HK-2 (cell line): ENCODE results near the gene HTRA2.
A peak's percentile ranks its signal among the peaks of the same experiment; 100 is the strongest.
"Not testable (repeated sequence)": the region's sequence is repeated elsewhere in the genome, so short reads cannot be mapped to it uniquely, and the experiment has no call there.

Experiments
- DNase-seq: peaks from one replicate; pipeline ENCODE4 v3.0.0-alpha.2; 2018; ENCODE audit not compliant: unreplicated experiment

The HTRA2 gene

GRCh38 chr2:74529357-74530238 lies at the start of gene HTRA2, which contains the start of gene AUP1:
Gene HTRA2 (plus strand): TSS chr2:74529933. CDS start chr2:74530007, 74 bp downstream.
Gene AUP1 (minus strand): TSS chr2:74529706. CDS start chr2:74529629, 77 bp downstream.
- peak; percentile 99 for DNase-seq

- no peak for DNase-seq
Measured at GRCh38 chr2:74481431-74481830, 48.3 kb upstream of the HTRA2 start.

DNA sequence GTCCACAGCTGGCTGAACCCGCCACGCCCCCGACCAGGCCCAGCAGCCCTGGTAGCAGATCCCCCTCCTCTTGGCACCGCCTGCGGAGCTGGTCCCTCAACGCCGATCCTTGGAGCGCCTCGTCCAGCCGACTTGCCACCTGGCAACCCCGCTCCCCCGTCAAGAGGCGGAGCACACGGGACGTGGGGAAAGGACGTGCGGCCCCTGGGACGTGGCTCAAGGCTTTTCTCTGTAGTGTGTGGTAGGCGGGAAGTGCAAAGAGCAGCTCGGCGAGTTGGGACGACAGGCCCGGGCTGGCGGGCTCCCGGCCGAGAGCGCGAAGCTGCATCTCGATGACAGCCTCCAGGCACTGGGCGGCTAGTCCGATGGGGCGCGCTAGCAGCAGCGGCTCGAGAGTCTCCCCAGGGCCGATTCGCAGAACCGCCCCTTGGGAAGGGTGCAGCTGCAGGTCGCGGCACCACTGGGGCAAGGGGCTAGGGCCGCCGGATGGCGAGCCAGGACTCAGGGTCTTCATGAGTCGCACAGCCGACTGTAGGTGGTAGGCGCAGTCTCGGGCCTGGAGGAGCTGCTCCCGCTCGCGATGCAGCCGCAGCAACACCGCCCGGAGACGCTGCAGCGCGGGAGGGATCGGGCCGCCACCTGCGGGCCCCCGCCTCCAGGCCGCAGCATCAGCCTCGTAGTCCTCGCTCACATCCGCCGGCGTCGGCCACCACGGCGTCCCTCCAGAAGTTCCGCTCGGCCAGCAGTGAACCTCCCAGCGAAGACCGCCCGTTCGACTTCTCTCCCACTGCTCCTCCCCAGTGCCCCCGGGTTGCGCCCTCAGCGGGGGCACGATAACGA lies 47.6 kb upstream of the HTRA2 start:
- no peak for DNase-seq

DNA sequence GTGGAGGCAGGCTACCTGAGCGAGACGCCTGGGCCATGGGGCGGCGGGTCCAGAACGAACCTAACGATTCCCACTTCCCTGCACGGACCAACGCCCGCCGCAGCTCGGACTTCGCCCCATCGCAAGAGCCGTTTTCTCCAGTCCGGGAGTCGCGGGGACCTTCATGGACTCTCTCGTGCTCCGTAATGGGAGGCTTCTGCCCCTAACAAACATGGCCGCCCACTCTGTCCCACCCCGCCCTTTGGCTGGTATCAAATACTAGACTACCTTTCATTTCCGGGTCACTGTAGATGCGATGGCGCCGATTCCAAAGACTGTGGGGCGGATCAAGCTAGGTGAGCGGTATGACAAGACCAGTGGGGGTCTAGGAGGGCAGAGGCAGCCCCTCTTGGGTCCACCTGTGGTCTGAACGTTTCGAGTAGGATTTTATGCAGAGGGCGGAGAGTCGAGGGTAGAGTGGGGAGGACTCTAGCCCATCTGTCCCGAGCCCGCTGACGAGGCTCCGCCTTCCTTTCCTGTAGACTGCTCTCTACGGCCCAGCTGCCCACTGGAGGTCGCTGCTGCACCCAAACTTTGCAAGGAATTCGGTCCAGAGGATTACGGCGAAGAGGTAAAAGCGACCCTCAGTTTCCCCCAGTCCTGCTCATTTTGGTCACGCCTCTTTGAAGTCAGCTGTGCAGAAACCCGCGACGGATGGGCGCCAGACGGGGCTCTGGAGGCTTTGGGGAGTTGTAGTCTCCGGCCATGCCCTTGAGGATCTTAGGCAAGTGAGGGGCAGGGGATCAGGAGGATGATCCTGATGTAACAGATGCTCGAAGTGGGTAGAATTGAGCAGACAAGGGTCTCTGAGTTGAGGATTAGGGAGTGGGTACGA lies 46.7 kb upstream of the HTRA2 start, which contains the start of the genes CCDC142 and TTC31:
TSS of gene CCDC142 (minus strand) at position 198 of the 874 bp plus-strand sequence. CDS start at position 37, 161 bp downstream.
TSS of gene TTC31 (plus strand) at position 281 of the 874 bp plus-strand sequence. CDS start at position 296, 15 bp downstream.
- peak; percentile 90 for DNase-seq

DNA sequence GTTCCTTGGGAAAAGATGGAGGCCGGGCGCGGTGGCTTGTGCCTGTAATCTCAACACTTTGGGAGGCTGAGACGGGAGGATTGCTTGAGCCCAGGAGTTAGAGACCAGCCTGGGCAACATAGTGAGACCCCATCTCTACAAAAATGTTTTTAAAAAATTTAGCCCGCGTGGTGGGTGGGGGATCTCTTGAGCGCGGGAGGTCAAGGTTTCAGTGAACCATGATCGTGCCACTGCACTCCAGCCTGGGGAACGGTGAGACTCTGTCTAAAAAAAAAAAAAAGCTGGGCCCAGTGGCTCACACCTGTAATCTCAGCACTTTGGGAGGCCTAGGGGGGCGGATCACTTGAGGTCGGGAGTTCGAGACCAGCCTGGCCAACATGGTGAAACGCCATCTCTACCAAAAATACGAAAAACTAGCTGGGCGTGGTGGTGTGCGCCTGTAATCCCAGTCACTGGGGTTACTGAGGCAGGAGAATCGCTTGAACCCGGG lies 46.0 kb upstream of the HTRA2 start:
- DNase-seq = not testable (repeated sequence)

GRCh38 chr2:74486141-74486540 lies 43.6 kb upstream of the HTRA2 start:
- no peak for DNase-seq

GRCh38 chr2:74488643-74489481 lies 40.9 kb upstream of the HTRA2 start:
- DNase-seq = no peak

DNA sequence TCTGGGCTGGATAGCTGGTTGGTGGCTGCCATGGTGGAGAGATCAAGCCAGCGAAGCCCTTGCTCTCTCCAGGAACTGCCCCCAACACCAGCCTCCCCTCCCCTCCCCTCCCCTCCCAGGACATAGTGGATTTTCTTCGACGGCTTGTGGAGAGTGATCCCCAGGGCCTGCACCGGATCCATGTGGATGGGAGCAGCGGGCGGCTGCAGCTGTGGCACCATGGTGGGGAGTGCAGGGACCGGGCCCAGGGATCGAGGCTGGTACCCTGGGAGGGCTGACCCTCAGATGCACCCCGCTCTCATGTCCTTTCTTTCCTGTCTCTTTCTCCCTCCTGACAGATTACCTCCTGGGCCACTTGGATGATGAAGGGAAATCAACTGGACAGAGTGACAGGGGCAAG lies 39.8 kb upstream of the HTRA2 start:
- no peak for DNase-seq

GRCh38 chr2:74491648-74492544 lies 37.8 kb upstream of the HTRA2 start:
- no peak for DNase-seq

GRCh38 chr2:74493546-74493945 lies 36.2 kb upstream of the HTRA2 start:
- no peak for DNase-seq

DNA sequence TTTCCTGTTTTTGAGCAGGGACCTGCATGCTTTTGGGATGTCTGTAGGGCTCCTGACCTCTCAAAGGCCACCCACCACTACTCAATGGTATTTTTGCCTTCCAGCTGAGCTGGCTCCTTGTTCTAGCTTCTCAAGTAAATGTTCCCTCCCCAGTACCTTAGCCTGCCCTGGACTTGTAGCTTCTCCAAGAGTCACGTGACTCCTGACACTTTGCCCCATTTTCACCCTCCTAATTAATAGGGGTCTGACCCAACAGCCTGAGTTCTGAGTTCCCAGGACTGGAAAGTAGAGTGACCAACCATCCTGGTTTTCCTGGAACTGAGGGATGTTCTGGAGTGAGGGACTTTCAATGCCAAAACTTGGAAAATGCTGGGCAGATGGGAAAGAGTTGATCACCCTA lies 34.3 kb upstream of the HTRA2 start:
- DNase-seq = no peak

GRCh38 chr2:74496997-74497776 lies 32.5 kb upstream of the HTRA2 start:
- no peak for DNase-seq

DNA sequence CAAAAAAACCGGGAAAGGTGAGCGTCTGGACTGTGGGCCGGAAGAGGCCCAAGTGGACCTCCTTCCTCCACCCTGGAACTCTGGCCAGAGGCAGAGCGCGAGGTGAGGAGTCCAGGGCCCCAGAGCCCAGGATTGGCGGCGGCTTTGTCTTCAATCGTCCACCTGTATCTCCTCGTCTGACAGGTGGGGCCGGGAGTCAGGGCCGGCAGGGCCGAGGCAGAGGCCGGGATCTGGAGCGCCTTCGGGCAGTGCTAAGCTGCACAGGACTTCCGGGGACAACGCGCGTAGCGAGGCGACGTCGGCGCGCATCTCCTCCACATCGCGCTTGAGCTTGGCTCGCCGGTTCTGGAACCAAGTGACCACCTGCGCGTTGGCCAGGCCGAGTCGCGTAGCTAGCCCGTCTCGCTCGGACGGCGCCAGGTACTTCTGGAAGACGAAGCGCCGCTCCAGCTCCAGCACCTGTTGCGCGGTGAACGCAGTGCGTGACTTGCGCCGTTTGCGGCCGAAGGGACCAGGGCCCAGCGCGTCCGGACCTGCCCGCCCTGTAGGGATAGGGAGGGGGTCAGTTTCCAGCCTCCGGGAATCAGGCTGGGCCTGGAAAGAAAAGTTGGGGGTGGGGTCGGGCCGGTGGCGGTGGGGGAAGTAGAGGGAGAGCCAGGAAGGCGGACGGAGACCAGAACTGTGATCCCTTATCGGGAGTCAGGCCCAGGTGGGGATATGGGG lies 31.8 kb upstream of the HTRA2 start:
- DNase-seq = no peak

- peak; percentile 23 for DNase-seq
Measured at GRCh38 chr2:74498500-74499266, 31.1 kb upstream of the HTRA2 start.

DNA sequence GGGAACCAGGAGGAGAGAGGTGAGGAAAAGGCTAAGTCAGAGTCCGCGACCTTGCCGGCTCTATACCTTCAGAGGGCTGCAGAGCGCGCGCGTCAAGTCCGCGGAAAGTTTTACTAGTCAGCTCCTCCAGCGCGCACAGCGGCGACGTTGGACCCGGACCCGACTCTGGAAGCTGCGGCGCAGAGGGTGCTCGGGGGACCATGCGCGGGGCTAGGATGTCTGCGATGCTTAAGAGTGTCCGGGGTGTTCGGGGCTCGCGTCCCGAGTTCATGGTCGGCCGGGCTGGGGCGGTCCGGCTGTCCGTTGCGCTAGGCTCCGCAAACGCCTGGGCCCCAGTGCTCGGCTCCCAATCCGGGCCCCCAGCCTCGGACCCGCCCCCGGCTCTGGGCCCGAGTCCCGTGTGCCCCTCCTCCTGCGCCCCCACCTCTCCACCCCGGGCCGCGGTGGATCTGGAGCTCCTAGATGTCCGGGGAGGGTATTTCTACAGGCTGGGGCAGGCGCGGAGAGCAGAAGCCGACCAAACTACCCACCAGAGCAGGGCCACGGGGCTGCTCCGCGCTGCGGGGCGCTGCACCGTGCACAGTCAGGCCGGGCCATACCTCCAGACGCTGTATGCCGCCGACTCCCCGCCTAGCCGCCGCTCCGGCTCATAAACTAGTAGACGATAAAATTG lies 30.3 kb upstream of the HTRA2 start, which contains the start of gene LBX2:
TSS of gene LBX2 (minus strand) at position 337 of the 673 bp plus-strand sequence. CDS start at position 271, 66 bp downstream.
- no peak for DNase-seq

DNA sequence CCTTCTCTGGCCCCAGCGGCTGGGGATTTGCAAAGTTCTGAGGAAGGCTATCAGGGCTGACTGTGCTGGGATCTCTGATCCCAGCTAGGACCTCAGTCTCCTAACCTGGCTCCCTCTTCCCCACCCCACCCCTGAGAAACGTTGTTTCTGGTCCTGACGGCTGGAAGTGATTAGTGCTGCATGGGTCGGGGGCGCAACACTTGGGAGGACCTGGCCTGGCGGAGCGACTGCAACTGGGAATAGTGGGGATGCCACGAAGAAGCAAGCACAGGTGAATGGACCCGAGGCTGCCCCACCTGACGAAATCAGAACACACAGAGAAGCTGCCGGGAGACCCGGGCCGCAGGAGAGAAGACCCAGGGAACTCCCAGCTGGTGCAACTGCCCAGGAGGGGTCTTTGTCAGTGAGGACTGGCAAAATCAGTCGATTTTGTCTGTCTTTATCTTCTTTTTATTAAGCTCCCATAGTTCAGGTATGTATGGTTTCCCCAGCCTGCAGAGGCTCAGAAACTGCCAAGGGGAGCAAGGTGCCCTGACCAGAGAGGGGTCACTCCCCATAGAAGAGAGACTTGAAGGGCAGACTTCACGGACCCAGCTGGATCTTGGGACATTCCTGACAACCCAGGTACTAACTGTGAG lies 29.7 kb upstream of the HTRA2 start:
- no peak for DNase-seq
